Measurements from ENCODE around the gene FADS2. TPM values are rescaled to one million over a fixed set of nuclear protein-coding genes. Genes with fewer than 3 reads are reported as not detected.

FADS2 gene
- total RNA-seq, 1 donor from 2014 or later = 25.7 TPM

- no peak overlapping the region for H3K27ac ChIP-seq (replicated peaks)
- DNase-seq = no peak
- H3K36me3 ChIP-seq = peaks cover 52% of the 10 kb centered on the region
- no peak for TF ChIP-seq CTCF (IDR thresholded peaks at IDR 0.05; ENCODE audit: borderline replicate concordance)
- intact Hi-C loops (cut with micrococcal nuclease) = no loop called here
- H3K4me1 ChIP-seq = peaks cover 19% of the 10 kb centered on the region
- no peak overlapping the region for H3K4me3 ChIP-seq
- no peaks in the 10 kb centered on the region for H3K27me3 ChIP-seq (ENCODE audit: low read depth)
- no peaks in the 10 kb centered on the region for H3K9me3 ChIP-seq (replicated peaks)
Observed at GRCh38 chr11:61905067-61905696, 77.1 kb downstream of the FADS2 start.

DNA sequence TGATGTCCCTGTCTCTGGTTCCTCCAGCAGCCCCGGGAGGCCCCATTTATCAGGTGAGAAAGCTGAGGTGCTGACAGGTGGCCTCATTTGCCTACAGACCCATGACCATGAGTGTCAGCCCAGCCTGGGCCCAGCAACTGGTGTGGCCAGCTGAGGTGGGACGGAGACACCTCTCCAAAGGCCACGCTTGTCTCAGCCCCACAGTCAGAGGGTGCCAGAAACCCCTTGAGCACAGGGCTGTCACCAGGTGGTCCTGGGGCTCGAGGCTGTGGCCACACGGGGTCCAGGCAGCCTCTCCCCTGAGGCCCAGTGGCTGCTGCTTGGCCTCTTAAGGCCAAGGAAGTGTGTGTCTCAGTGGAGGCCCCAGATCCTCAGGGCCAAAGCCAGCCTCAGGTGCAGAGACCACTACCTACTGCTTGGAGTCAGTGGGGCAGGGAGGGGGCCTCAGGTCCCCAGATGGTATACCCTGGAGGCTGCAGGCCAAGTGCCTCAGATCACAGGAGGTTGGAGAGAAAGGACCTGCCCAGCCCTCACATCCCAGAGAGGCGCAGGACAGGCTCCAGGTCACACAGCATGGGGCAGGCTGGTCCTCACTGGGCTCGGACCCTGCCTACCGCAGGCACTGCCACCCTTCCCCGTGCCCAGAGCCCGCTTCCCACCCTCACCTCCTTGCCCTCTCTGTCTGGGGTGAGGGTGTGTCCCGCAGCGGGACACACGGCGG, 77.9 kb downstream of the FADS2 start:
- H3K27me3 ChIP-seq (ENCODE audit: low read depth) = no peaks in the 10 kb centered on the region
- H3K4me3 ChIP-seq = no peak overlapping the region
- H3K9me3 ChIP-seq (replicated peaks) = no peaks in the 10 kb centered on the region
- no peak overlapping the region for H3K27ac ChIP-seq (replicated peaks)
- no peak for TF ChIP-seq CTCF (IDR thresholded peaks at IDR 0.05; ENCODE audit: borderline replicate concordance)
- H3K36me3 ChIP-seq = peaks cover 52% of the 10 kb centered on the region
- DNase-seq = no peak
- H3K4me1 ChIP-seq = peaks cover 27% of the 10 kb centered on the region
- intact Hi-C loops (cut with micrococcal nuclease) = no loop called here

DNA sequence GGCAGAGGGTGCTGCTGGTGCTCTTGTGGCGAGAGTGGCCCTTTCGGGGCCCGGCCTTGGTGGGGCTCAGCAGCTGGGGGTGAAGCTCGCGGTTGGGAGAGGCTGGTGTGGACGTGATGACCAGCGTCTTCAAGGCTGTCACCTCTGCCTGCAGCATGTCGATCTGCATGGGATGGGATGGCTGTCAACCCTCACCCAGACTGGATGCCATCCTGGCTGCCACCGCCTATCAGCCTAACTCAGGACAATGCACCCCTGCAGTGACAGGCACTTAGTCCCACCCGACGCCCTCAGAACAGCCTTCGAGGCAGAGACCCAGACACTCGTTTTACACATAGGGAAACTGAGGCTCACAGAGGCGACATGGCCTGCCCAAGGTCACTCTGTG, 78.4 kb downstream of the FADS2 start:
- Histone ChIP-seq H3K27me3 (ENCODE audit: low read depth) (no peaks in the 10 kb centered on the region), H3K27ac (replicated peaks) (no peak overlapping the region), H3K4me3 (no peak overlapping the region), H3K36me3 (peaks cover 47% of the 10 kb centered on the region), H3K9me3 (replicated peaks) (no peaks in the 10 kb centered on the region), H3K4me1 (peaks cover 32% of the 10 kb centered on the region)
- intact Hi-C loops (cut with micrococcal nuclease) = no loop called here
- no peak for TF ChIP-seq CTCF (IDR thresholded peaks at IDR 0.05; ENCODE audit: borderline replicate concordance)
- no peak for DNase-seq

DNA sequence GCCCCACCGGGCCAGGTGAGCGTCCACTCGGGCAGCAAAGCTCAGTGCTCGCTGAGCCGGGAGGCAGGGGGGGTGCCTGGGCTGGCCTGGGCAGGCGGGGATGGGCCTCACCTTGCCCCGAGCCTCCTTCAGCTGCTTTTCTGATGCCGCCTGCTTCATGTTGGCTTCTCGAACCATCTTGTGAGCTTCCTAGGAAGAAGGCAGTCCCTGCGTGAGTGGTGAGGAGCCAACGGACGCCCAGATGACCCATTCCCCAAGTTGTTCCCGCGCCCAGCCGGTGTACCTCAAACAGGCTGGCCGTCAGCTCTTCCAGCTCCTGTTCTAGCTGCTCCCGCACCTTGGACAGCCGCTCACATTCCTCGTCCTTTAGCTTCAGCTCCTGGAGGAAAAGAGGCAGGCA, 79.2 kb downstream of the FADS2 start:
- TF ChIP-seq CTCF (IDR thresholded peaks at IDR 0.05; ENCODE audit: borderline replicate concordance) = no peak
- peaks cover 40% of the 10 kb centered on the region for H3K4me1 ChIP-seq
- peaks cover 41% of the 10 kb centered on the region for H3K36me3 ChIP-seq
- DNase-seq = no peak
- no peaks in the 10 kb centered on the region for H3K9me3 ChIP-seq (replicated peaks)
- H3K27me3 ChIP-seq (ENCODE audit: low read depth) = no peaks in the 10 kb centered on the region
- intact Hi-C loops (cut with micrococcal nuclease) = no loop called here
- peak overlapping the region; percentile 30 for H3K27ac ChIP-seq (replicated peaks)
- H3K4me3 ChIP-seq = no peak overlapping the region

DNA sequence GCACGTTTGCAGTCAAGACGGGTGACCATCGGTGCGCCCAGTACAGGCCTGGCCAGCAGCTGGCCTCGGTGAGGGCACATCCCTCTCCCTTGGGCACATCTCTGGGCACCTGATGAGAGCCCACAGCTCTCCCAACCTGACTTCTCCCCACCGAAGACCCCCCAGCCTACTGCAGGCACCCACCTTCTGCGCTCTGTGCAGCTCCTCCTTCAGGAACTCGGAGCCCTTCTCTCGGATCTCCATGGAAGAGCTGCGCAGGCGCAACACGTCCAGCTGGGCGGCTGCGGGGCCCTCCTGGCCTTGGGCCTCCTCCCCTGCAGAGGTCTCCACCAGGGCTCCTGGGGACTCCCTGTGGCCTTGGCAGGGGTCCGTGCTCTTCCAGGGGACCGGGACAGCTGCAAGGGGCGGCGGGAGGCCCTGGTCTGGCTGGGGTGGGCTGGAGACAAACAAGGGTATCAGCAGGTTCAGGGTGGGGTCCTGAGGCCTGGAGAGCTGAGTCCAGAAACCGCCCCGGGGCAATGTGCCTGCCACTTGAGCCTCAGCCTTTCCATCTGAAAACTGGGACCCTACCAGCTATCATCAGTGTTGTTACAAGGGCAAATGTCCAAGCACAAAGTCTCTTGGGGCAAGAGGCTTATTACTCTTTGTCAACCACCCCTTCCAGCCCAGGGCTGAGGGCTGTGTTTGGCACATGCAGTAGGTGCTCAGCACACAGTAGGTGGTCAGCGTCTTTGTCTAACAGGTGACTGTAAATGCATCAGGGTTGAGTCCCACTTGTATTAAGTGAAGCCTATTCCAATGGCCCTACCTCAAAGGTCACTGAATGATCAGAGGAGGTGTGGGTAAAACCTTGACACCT, 80.0 kb downstream of the FADS2 start:
- Histone ChIP-seq H3K9me3 (replicated peaks) (no peaks in the 10 kb centered on the region), H3K36me3 (peaks cover 39% of the 10 kb centered on the region), H3K4me1 (peaks cover 41% of the 10 kb centered on the region), H3K27me3 (ENCODE audit: low read depth) (no peaks in the 10 kb centered on the region), H3K27ac (replicated peaks) (peak overlapping the region; percentile 54), H3K4me3 (no peak overlapping the region)
- no peak for TF ChIP-seq CTCF (IDR thresholded peaks at IDR 0.05; ENCODE audit: borderline replicate concordance)
- peak; percentile 15 for DNase-seq
- intact Hi-C loops (cut with micrococcal nuclease) = no loop called here

Measured in left ventricle myocardium inferior (tissue), 1 donor.